ENCODE data around the gene GAN. TPM values are rescaled to one million over a fixed set of nuclear protein-coding genes. Genes with fewer than 3 reads are reported as not detected.

The GAN gene
- total RNA-seq, 1 donor from 2014 or later = 25.5 TPM

- no peak overlapping the region for H3K4me2 ChIP-seq
- Mint-ChIP-seq H3K4me3 (no peak overlapping the region), H3K9me3 (peaks cover 38% of the 10 kb centered on the region), H3K36me3 (peaks cover 22% of the 10 kb centered on the region), H3K4me1 (no peaks in the 10 kb centered on the region), H3K27me3 (ENCODE audit: insufficient read depth, low read depth) (no peaks in the 10 kb centered on the region), H3K27ac (no peak overlapping the region)
- no peak for DNase-seq (ENCODE audit: low spot score)
- peaks cover 6% of the 10 kb centered on the region for H3K9me3 ChIP-seq (ENCODE audit: low read depth)
- H3K27ac ChIP-seq = no peak overlapping the region
- no peaks in the 10 kb centered on the region for H3K27me3 ChIP-seq
- no peak overlapping the region for H3K4me3 ChIP-seq
- H3K4me1 ChIP-seq = no peaks in the 10 kb centered on the region
- H3K9ac ChIP-seq = no peak overlapping the region
- H2AFZ ChIP-seq (replicated peaks) = no peak overlapping the region
- peaks cover 4% of the 10 kb centered on the region for H3K36me3 ChIP-seq
- no peaks in the 10 kb centered on the region for H4K20me1 ChIP-seq (ENCODE audit: low read depth)
- peaks cover 20% of the 10 kb centered on the region for H3K79me2 ChIP-seq (ENCODE audit: low read depth)
- no peak for TF ChIP-seq EZH2phosphoT487 (IDR thresholded peaks at IDR 0.05)
- no peak for TF ChIP-seq EZH2 (IDR thresholded peaks at IDR 0.05)
- TF ChIP-seq CTCF (IDR thresholded peaks at IDR 0.05) = no peak
- H3F3A ChIP-seq (ENCODE audit: low read depth) = no peaks in the 10 kb centered on the region
Observed at GRCh38 chr16:81349608-81350305, 35.0 kb downstream of the GAN start.

- Mint-ChIP-seq H3K27me3 (ENCODE audit: insufficient read depth, low read depth) (no peaks in the 10 kb centered on the region), H3K4me3 (no peak overlapping the region), H3K36me3 (peaks cover 22% of the 10 kb centered on the region), H3K4me1 (no peaks in the 10 kb centered on the region), H3K9me3 (peaks cover 33% of the 10 kb centered on the region), H3K27ac (no peak overlapping the region)
- Histone ChIP-seq H3K27ac (no peak overlapping the region), H3K79me2 (ENCODE audit: low read depth) (peaks cover 20% of the 10 kb centered on the region), H3K4me3 (no peak overlapping the region), H2AFZ (replicated peaks) (no peak overlapping the region), H3F3A (ENCODE audit: low read depth) (no peaks in the 10 kb centered on the region), H3K4me2 (no peak overlapping the region), H3K36me3 (peaks cover 4% of the 10 kb centered on the region), H3K9ac (no peak overlapping the region), H3K27me3 (no peaks in the 10 kb centered on the region), H3K9me3 (ENCODE audit: low read depth) (peaks cover 6% of the 10 kb centered on the region), H4K20me1 (ENCODE audit: low read depth) (no peaks in the 10 kb centered on the region), H3K4me1 (no peaks in the 10 kb centered on the region)
- DNase-seq (ENCODE audit: low spot score) = no peak
- TF ChIP-seq EZH2 (IDR thresholded peaks at IDR 0.05) (no peak), CTCF (IDR thresholded peaks at IDR 0.05) (peak; percentile 24), EZH2phosphoT487 (IDR thresholded peaks at IDR 0.05) (no peak)
Observed at GRCh38 chr16:81350306-81350615, 35.5 kb downstream of the GAN start.

GRCh38 chr16:81353895-81354294 is 39.1 kb downstream of the GAN start:
- Histone ChIP-seq H3K79me2 (ENCODE audit: low read depth) (peaks cover 4% of the 10 kb centered on the region), H3K27ac (no peak overlapping the region), H2AFZ (replicated peaks) (no peak overlapping the region), H3K4me1 (no peaks in the 10 kb centered on the region), H3K4me3 (no peak overlapping the region), H3K4me2 (no peak overlapping the region), H3K27me3 (no peaks in the 10 kb centered on the region), H4K20me1 (ENCODE audit: low read depth) (no peaks in the 10 kb centered on the region), H3K36me3 (no peaks in the 10 kb centered on the region), H3K9me3 (ENCODE audit: low read depth) (no peaks in the 10 kb centered on the region), H3F3A (ENCODE audit: low read depth) (no peaks in the 10 kb centered on the region), H3K9ac (no peak overlapping the region)
- peaks cover 19% of the 10 kb centered on the region for H3K36me3 Mint-ChIP-seq
- H3K4me1 Mint-ChIP-seq = no peaks in the 10 kb centered on the region
- TF ChIP-seq EZH2phosphoT487 (IDR thresholded peaks at IDR 0.05) (no peak), EZH2 (IDR thresholded peaks at IDR 0.05) (no peak), CTCF (IDR thresholded peaks at IDR 0.05) (no peak)
- H3K9me3 Mint-ChIP-seq = peaks cover under 1% of the 10 kb centered on the region
- H3K27ac Mint-ChIP-seq = no peak overlapping the region
- no peak overlapping the region for H3K4me3 Mint-ChIP-seq
- H3K27me3 Mint-ChIP-seq (ENCODE audit: insufficient read depth, low read depth) = peaks cover 2% of the 10 kb centered on the region
- no peak for DNase-seq (ENCODE audit: low spot score)
